Spleen (tissue), 7 donors: ENCODE data around the gene NOL11.

Experiments used
- POLR2A ChIP-seq, 3 donors: fragments of 450-650 bp; IDR thresholded peaks; one replicate each; pipeline ENCODE4 v1.5.1; 2017; ENCODE audit warnings: antibody characterized with exemption in 3 of 3, mild to moderate bottlenecking in 1 of 3
- TF ChIP-seq, protein P1 (sequence below), 11 experiments: fragments of 200-600 bp in 7 of 11; fragments of 450-650 bp in 4 of 11; sonication (generic) in 4 of 11; IDR thresholded peaks in 8 of 11; conservative IDR thresholded peaks in 3 of 11; 1 replicate in 7 of 11; 2 replicates in 4 of 11; pipeline versions ENCODE4 v1.4.0 to v1.8.0; 2016 to 2021; ENCODE audit warnings: antibody characterized with exemption in 11 of 11, inconsistent platforms in 4 of 11, mild to moderate bottlenecking in 1 of 11
- donor health status: DM: no; HTN: no; CAD: no; lungs with moderate emphysema.
- donor health status: DM: no; HTN: no; CAD: no.
- donor health status: DM: no; HTN: no; CAD: no.

DNA sequence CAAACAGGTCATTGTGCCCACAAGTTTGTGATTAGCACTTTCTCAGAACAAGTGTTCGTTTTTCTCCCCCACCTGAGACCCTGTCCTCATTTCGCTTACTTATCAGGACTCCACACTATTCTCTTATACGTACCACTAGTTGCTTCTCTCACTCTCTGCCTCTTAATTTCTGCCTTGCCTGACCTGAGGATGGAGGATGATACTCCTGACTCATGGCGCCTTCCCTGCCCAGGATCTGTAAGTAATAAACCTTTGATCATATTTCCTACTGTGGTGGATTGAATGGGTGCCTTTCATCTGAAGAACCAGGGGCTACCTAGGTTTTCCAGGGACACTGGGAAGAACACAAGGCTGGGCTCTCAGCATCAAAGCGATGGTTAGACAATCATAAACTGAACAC is 67.8 kb downstream of the NOL11 start:
- TF ChIP-seq, protein P1, sequence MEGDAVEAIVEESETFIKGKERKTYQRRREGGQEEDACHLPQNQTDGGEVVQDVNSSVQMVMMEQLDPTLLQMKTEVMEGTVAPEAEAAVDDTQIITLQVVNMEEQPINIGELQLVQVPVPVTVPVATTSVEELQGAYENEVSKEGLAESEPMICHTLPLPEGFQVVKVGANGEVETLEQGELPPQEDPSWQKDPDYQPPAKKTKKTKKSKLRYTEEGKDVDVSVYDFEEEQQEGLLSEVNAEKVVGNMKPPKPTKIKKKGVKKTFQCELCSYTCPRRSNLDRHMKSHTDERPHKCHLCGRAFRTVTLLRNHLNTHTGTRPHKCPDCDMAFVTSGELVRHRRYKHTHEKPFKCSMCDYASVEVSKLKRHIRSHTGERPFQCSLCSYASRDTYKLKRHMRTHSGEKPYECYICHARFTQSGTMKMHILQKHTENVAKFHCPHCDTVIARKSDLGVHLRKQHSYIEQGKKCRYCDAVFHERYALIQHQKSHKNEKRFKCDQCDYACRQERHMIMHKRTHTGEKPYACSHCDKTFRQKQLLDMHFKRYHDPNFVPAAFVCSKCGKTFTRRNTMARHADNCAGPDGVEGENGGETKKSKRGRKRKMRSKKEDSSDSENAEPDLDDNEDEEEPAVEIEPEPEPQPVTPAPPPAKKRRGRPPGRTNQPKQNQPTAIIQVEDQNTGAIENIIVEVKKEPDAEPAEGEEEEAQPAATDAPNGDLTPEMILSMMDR (IDR thresholded peaks at IDR 0.05 in 8 of 11, conservative IDR thresholded peaks at IDR 0.05 in 3 of 11): no peak
- TF ChIP-seq POLR2A (IDR thresholded peaks at IDR 0.05): no peak
